ENCODE results near the gene HES7. TPM values are rescaled to one million over a fixed set of nuclear protein-coding genes. Genes with fewer than 3 reads are reported as not detected.
A peak's percentile ranks its signal among the peaks of the same experiment; 100 is the strongest.

The HES7 gene
- total RNA-seq, 1 experiment from 2014 or later, result 0.33 TPM

DNA sequence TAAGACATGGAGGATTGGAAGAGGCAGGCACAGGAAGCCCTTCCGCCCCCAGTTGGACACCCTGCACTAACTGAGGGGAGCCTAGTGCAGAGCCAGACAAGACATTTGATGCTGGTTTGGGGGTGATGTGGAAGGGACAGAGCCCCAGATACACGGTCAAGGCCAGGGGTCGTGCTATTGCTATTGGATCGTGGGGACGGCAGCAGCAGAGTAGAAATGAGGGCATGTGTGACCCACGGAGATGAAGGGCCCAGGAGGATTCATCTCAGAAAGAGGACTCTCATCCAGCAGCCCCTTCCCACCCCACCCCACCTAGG is 40.9 kb upstream of the HES7 start:
- no peak overlapping the region for H2BK5ac ChIP-seq (ENCODE audit: insufficient read length, low read length)
- H3K27ac ChIP-seq (ENCODE audit: insufficient read length, low read depth, low read length), result no peak overlapping the region
- no peak overlapping the region for H2AFZ ChIP-seq (ENCODE audit: low read length)
- H4K8ac ChIP-seq (replicated peaks; ENCODE audit: insufficient read length, low read depth, low read length), result no peak overlapping the region
- no peaks in the 10 kb centered on the region for H3K79me2 ChIP-seq (ENCODE audit: insufficient read depth, low read length)
- no peak overlapping the region for H2AK5ac ChIP-seq (ENCODE audit: insufficient read length, low read length)
- no peaks in the 10 kb centered on the region for H3K9me3 ChIP-seq (ENCODE audit: control insufficient read depth, low read depth, low read length)
- no peak overlapping the region for H2BK20ac ChIP-seq (ENCODE audit: low read depth, low read length, poor library complexity, severe bottlenecking)
- Mint-ChIP-seq H3K36me3 (ENCODE audit: insufficient read depth in 1 of 3, low read depth in 3 of 3) (peaks cover 10 to 20% (median 20%) of the 10 kb centered on the region in 3 experiments; a peak in 6 of 7 replicates), H3K27ac (peak overlapping the region in 2 of 3 experiments; percentile 66 to 80; a peak in 3 of 7 replicates), H3K27me3 (ENCODE audit: low read depth) (no peaks in the 10 kb centered on the region), H3K4me1 (peaks cover 38 to 42% of the 10 kb centered on the region in 2 experiments), H3K9me3 (no peaks in the 10 kb centered on the region), H3K4me3 (peak overlapping the region in 1 of 2 experiments; percentile 68; a peak in 2 of 5 replicates)
- H4K91ac ChIP-seq (ENCODE audit: insufficient read length, low read depth, low read length), result no peak overlapping the region
- peaks cover 3% of the 10 kb centered on the region; the same call in 1 of the 2 replicates for H3K4me1 ChIP-seq (ENCODE audit: insufficient read depth, low read length)
- no peaks in the 10 kb centered on the region for H3K79me1 ChIP-seq (ENCODE audit: insufficient read depth, low read depth, low read length, poor library complexity, severe bottlenecking)
- no peak overlapping the region for H3K14ac ChIP-seq (ENCODE audit: insufficient read depth, low read length)
- no peak overlapping the region for H2BK12ac ChIP-seq (ENCODE audit: insufficient read length, low read depth, low read length)
- H4K5ac ChIP-seq (ENCODE audit: insufficient read length, low read depth, low read length), result no peak overlapping the region
- TF ChIP-seq, protein P1, sequence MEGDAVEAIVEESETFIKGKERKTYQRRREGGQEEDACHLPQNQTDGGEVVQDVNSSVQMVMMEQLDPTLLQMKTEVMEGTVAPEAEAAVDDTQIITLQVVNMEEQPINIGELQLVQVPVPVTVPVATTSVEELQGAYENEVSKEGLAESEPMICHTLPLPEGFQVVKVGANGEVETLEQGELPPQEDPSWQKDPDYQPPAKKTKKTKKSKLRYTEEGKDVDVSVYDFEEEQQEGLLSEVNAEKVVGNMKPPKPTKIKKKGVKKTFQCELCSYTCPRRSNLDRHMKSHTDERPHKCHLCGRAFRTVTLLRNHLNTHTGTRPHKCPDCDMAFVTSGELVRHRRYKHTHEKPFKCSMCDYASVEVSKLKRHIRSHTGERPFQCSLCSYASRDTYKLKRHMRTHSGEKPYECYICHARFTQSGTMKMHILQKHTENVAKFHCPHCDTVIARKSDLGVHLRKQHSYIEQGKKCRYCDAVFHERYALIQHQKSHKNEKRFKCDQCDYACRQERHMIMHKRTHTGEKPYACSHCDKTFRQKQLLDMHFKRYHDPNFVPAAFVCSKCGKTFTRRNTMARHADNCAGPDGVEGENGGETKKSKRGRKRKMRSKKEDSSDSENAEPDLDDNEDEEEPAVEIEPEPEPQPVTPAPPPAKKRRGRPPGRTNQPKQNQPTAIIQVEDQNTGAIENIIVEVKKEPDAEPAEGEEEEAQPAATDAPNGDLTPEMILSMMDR (conservative IDR thresholded peaks at IDR 0.05), result no peak
- H4K20me1 ChIP-seq (ENCODE audit: control insufficient read depth, insufficient read depth, insufficient read length), result no peaks in the 10 kb centered on the region
- H3K4me2 ChIP-seq (ENCODE audit: insufficient read depth, insufficient read length, low read length), result peak overlapping the region; percentile 9
- no peak overlapping the region for H3K23ac ChIP-seq (ENCODE audit: insufficient read length, low read depth, low read length)
- no peaks in the 10 kb centered on the region for H3K27me3 ChIP-seq (ENCODE audit: insufficient read depth, low read length)
- DNase-seq, result no peak
- no peak overlapping the region for H3K18ac ChIP-seq (ENCODE audit: insufficient read length, low read depth, low read length)
- H3K9ac ChIP-seq (ENCODE audit: extremely low read depth, insufficient read length, low read length), result no peak overlapping the region
- H2BK120ac ChIP-seq (ENCODE audit: low read depth, low read length, poor library complexity, severe bottlenecking), result no peak overlapping the region
- no peak overlapping the region for H3T11ph ChIP-seq (ENCODE audit: low read length)
- no peak overlapping the region for H2BK15ac ChIP-seq (ENCODE audit: low read depth, low read length)
- peaks cover 13% of the 10 kb centered on the region for H3K23me2 ChIP-seq (ENCODE audit: insufficient read length, low read depth, low read length, poor library complexity, severe bottlenecking)
- no peak overlapping the region for H3K56ac ChIP-seq (ENCODE audit: insufficient read length, low read depth, low read length)
- H3K4ac ChIP-seq (ENCODE audit: low read depth, low read length), result no peak overlapping the region
- no CpG with 5 or more reads among the region's 6 CpGs for WGBS (ENCODE audit: extremely low coverage, insufficient read length, low lambda C conversion rate)

All from H9 (cell line).